Liver (tissue), 9 donors: ENCODE data around the gene NRSN2. TPM values are rescaled to one million over a fixed set of nuclear protein-coding genes. Genes with fewer than 3 reads are reported as not detected.
"Not testable (repeated sequence)": the region's sequence is repeated elsewhere in the genome, so short reads cannot be mapped to it uniquely, and the experiment has no call there.

Source experiments
- DNase-seq: peaks from one replicate; pipeline ENCODE4 v3.0.0-alpha.2; 2017; ENCODE audit warnings: low spot score
- H3K27ac ChIP-seq, 2 donors: one replicate each; pipeline ENCODE4 v1.7.0; 2013; ENCODE audit warnings: inconsistent platforms in 2 of 2, low read length in 2 of 2, control low read depth in 1 of 2, low read depth in 1 of 2, mild to moderate bottlenecking in 1 of 2
- H3K27me3 ChIP-seq, 4 donors: one replicate each; pipeline versions ENCODE4 v1.6.1 to v1.7.0; 2013; ENCODE audit warnings: low read length in 3 of 4, inconsistent platforms in 1 of 4, mild to moderate bottlenecking in 1 of 4, moderate library complexity in 1 of 4; ENCODE audit not compliant: control insufficient read depth in 4 of 4, insufficient read depth in 4 of 4
- H3K36me3 ChIP-seq, 4 donors: one replicate each; pipeline versions ENCODE4 v1.6.1 to v1.7.0; 2013; ENCODE audit warnings: low read length in 3 of 4, mild to moderate bottlenecking in 3 of 4, low read depth in 1 of 4, moderate library complexity in 1 of 4; ENCODE audit not compliant: control insufficient read depth in 4 of 4, insufficient read depth in 3 of 4
- H3K4me1 ChIP-seq, 4 donors: one replicate each; pipeline versions ENCODE4 v1.6.1 to v1.7.0; 2013; ENCODE audit warnings: low read length in 3 of 4, mild to moderate bottlenecking in 3 of 4, moderate library complexity in 1 of 4; ENCODE audit not compliant: control insufficient read depth in 4 of 4, insufficient read depth in 4 of 4
- H3K4me3 ChIP-seq, 3 donors: one replicate each; pipeline versions ENCODE4 v1.6.1 to v1.7.0; 2013; ENCODE audit warnings: low read length in 3 of 3, control low read depth in 1 of 3, low read depth in 1 of 3, mild to moderate bottlenecking in 1 of 3
- H3K9ac ChIP-seq, 2 donors: one replicate each; pipeline ENCODE4 v1.7.0; 2013; ENCODE audit warnings: low read length in 2 of 2, mild to moderate bottlenecking in 2 of 2, moderate library complexity in 2 of 2, control low read depth in 1 of 2, low read depth in 1 of 2
- H3K9me3 ChIP-seq, 4 donors: one replicate each; pipeline versions ENCODE4 v1.6.1 to v1.7.0; 2013; ENCODE audit warnings: low read length in 3 of 4; ENCODE audit not compliant: control insufficient read depth in 4 of 4
- EGR1 ChIP-seq, 2 donors: IDR thresholded peaks; 2 replicates each; pipeline ENCODE4 v1.6.1; 2016 to 2018; ENCODE audit warnings: antibody characterized with exemption in 2 of 2, low read depth in 2 of 2
- FOXA1 ChIP-seq: IDR thresholded peaks from 2 replicates; pipeline ENCODE4 v1.6.1; 2016; ENCODE audit warnings: antibody characterized with exemption
- FOXA2 ChIP-seq: IDR thresholded peaks from 2 replicates; pipeline ENCODE4 v1.6.1; 2016; ENCODE audit warnings: antibody characterized with exemption
- GABPA ChIP-seq, 2 donors: IDR thresholded peaks in 1 of 2; conservative IDR thresholded peaks in 1 of 2; 2 replicates each; pipeline ENCODE4 v1.6.1; 2016; ENCODE audit warnings: antibody characterized with exemption in 2 of 2, mild to moderate bottlenecking in 1 of 2, moderate library complexity in 1 of 2
- HNF4G ChIP-seq: IDR thresholded peaks from 2 replicates; pipeline ENCODE4 v1.6.1; 2016; ENCODE audit warnings: antibody characterized with exemption
- JUND ChIP-seq, 2 donors: IDR thresholded peaks; 2 replicates each; pipeline ENCODE4 v1.6.1; 2016; ENCODE audit warnings: antibody characterized with exemption in 2 of 2
- MAX ChIP-seq: IDR thresholded peaks from 2 replicates; pipeline ENCODE4 v1.6.1; 2016; ENCODE audit warnings: antibody characterized with exemption
- NR2F2 ChIP-seq: IDR thresholded peaks from 2 replicates; pipeline ENCODE4 v1.6.1; 2016; ENCODE audit warnings: antibody characterized with exemption
- RAD21 ChIP-seq, 2 donors: IDR thresholded peaks; 2 replicates each; pipeline ENCODE4 v1.6.1; 2016; ENCODE audit warnings: antibody characterized with exemption in 2 of 2, mild to moderate bottlenecking in 2 of 2
- RXRA ChIP-seq, 2 donors: IDR thresholded peaks; 2 replicates each; pipeline ENCODE4 v1.6.1; 2017 to 2018; ENCODE audit warnings: antibody characterized with exemption in 2 of 2, mild to moderate bottlenecking in 1 of 2
- SP1 ChIP-seq: IDR thresholded peaks from 2 replicates; pipeline ENCODE4 v1.6.1; 2018; ENCODE audit warnings: antibody characterized with exemption, mild to moderate bottlenecking
- TAF1 ChIP-seq: conservative IDR thresholded peaks from 2 replicates; pipeline ENCODE4 v1.6.1; 2016; ENCODE audit warnings: antibody characterized with exemption, mild to moderate bottlenecking
- YY1 ChIP-seq: IDR thresholded peaks from 2 replicates; pipeline ENCODE4 v1.6.1; 2016; ENCODE audit warnings: antibody characterized with exemption, mild to moderate bottlenecking
- WGBS: extraction: QIAGEN DNeasy Blood & Tissue Kit; methylation state at CpG from one replicate; pipeline ENCODE4 v1.1.7; 2013; 5-methylcytosine and 5-hydroxymethylcytosine counted together
- polyA plus RNA-seq, 2 donors: library from polyadenylated mRNA; stranded (reverse) in 1 of 2; unstranded in 1 of 2; fragments of 200-250 nt in 1 of 2; fragments of >200 nt in 1 of 2; fragmentation: Nextera tagmentation in 1 of 2; extraction: Ambion mirVana in 1 of 2; gene quantifications; one replicate each; pipeline versions ENCODE4 v1.2.1 to v1.2.3, GENCODE V29; 2013 to 2015
- total RNA-seq, 2 donors: library from RNA; depleted of rRNA; stranded (reverse); fragments of >200 nt; gene quantifications; one replicate each; pipeline ENCODE4 v1.2.3, GENCODE V29; 2014
- TF ChIP-seq, protein P1 (sequence below): fragments of 150-350 bp; IDR thresholded peaks from 2 replicates; pipeline ENCODE4 v1.5.1; 2017; ENCODE audit warnings: improper control_type of control experiment, low read depth, low read length; ENCODE audit not compliant: missing input control
- TF ChIP-seq, protein P2 (sequence below): IDR thresholded peaks from 2 replicates; pipeline ENCODE4 v1.6.1; 2016; ENCODE audit warnings: antibody characterized with exemption, mild to moderate bottlenecking
- TF ChIP-seq, protein P3 (sequence below): IDR thresholded peaks from 2 replicates; pipeline ENCODE4 v1.6.1; 2016; ENCODE audit warnings: antibody characterized with exemption
- donor health status: healthy.
- donor health status: healthy.
- donor health status: healthy.
- donor health status: healthy.
- donor health status: healthy.

Gene NRSN2
- total and polyA plus RNA-seq, 4 donors, result 1.9 to 12.0 (median 4.7) TPM

GRCh38 chr20:376089-376488 is 29.2 kb downstream of the NRSN2 start:
- Histone ChIP-seq H3K4me3 (no peak overlapping the region), H3K27me3 (no peaks in the 10 kb centered on the region), H3K9ac (no peak overlapping the region), H3K36me3 (no peaks in the 10 kb centered on the region), H3K9me3 (no peaks in the 10 kb centered on the region), H3K4me1 (peaks cover 11 to 21% (median 14%) of the 10 kb centered on the region in 4 donors), H3K27ac (no peak overlapping the region)
- no peak for DNase-seq
- TF ChIP-seq, protein P1, sequence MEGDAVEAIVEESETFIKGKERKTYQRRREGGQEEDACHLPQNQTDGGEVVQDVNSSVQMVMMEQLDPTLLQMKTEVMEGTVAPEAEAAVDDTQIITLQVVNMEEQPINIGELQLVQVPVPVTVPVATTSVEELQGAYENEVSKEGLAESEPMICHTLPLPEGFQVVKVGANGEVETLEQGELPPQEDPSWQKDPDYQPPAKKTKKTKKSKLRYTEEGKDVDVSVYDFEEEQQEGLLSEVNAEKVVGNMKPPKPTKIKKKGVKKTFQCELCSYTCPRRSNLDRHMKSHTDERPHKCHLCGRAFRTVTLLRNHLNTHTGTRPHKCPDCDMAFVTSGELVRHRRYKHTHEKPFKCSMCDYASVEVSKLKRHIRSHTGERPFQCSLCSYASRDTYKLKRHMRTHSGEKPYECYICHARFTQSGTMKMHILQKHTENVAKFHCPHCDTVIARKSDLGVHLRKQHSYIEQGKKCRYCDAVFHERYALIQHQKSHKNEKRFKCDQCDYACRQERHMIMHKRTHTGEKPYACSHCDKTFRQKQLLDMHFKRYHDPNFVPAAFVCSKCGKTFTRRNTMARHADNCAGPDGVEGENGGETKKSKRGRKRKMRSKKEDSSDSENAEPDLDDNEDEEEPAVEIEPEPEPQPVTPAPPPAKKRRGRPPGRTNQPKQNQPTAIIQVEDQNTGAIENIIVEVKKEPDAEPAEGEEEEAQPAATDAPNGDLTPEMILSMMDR, result no peak
- no peak for TF ChIP-seq YY1
- WGBS, result 56% methylated on average over 2 of the region's 2 CpGs

DNA sequence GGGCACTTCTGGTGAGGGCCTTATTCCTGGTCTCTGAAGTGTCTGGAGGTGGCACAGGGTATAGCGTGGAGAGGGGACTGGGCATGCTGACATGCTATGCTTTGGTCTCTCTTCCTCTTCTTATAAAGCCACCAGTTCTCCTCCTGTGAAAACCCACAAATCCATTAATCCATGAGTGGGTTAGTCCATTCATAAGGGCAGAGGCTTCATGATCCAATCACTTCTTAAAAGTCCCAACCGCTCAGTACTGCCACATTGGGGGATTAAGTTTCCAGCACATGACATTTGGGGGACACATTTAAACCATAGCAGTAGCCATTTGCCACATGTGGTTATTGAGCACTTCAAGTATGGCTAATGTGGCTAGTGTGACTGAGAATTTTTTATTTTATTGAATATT is 29.8 kb downstream of the NRSN2 start:
- Histone ChIP-seq H3K9me3 (no peaks in the 10 kb centered on the region), H3K36me3 (no peaks in the 10 kb centered on the region), H3K4me3 (no peak overlapping the region), H3K4me1 (peaks cover 5 to 14% (median 12%) of the 10 kb centered on the region in 4 donors), H3K27me3 (no peaks in the 10 kb centered on the region), H3K9ac (no peak overlapping the region), H3K27ac (no peak overlapping the region)
- WGBS, result 87% methylated on average over 2 of the region's 2 CpGs
- DNase-seq, result no peak
- TF ChIP-seq, protein P2, sequence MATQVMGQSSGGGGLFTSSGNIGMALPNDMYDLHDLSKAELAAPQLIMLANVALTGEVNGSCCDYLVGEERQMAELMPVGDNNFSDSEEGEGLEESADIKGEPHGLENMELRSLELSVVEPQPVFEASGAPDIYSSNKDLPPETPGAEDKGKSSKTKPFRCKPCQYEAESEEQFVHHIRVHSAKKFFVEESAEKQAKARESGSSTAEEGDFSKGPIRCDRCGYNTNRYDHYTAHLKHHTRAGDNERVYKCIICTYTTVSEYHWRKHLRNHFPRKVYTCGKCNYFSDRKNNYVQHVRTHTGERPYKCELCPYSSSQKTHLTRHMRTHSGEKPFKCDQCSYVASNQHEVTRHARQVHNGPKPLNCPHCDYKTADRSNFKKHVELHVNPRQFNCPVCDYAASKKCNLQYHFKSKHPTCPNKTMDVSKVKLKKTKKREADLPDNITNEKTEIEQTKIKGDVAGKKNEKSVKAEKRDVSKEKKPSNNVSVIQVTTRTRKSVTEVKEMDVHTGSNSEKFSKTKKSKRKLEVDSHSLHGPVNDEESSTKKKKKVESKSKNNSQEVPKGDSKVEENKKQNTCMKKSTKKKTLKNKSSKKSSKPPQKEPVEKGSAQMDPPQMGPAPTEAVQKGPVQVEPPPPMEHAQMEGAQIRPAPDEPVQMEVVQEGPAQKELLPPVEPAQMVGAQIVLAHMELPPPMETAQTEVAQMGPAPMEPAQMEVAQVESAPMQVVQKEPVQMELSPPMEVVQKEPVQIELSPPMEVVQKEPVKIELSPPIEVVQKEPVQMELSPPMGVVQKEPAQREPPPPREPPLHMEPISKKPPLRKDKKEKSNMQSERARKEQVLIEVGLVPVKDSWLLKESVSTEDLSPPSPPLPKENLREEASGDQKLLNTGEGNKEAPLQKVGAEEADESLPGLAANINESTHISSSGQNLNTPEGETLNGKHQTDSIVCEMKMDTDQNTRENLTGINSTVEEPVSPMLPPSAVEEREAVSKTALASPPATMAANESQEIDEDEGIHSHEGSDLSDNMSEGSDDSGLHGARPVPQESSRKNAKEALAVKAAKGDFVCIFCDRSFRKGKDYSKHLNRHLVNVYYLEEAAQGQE, result no peak
- TF ChIP-seq GABPA (IDR thresholded peaks at IDR 0.05 in 1 of 2, conservative IDR thresholded peaks at IDR 0.05 in 1 of 2) (no peak), NR2F2 (no peak), RAD21 (IDR thresholded peaks at IDR 0.05) (no peak), SP1 (no peak), TAF1 (no peak), JUND (IDR thresholded peaks at IDR 0.05) (no peak), HNF4G (no peak), MAX (no peak), FOXA2 (no peak), FOXA1 (no peak), RXRA (IDR thresholded peaks at IDR 0.05) (no peak), EGR1 (IDR thresholded peaks at IDR 0.05; ENCODE audit: low read depth in 2 of 2) (no peak), YY1 (no peak)
- TF ChIP-seq, protein P3, sequence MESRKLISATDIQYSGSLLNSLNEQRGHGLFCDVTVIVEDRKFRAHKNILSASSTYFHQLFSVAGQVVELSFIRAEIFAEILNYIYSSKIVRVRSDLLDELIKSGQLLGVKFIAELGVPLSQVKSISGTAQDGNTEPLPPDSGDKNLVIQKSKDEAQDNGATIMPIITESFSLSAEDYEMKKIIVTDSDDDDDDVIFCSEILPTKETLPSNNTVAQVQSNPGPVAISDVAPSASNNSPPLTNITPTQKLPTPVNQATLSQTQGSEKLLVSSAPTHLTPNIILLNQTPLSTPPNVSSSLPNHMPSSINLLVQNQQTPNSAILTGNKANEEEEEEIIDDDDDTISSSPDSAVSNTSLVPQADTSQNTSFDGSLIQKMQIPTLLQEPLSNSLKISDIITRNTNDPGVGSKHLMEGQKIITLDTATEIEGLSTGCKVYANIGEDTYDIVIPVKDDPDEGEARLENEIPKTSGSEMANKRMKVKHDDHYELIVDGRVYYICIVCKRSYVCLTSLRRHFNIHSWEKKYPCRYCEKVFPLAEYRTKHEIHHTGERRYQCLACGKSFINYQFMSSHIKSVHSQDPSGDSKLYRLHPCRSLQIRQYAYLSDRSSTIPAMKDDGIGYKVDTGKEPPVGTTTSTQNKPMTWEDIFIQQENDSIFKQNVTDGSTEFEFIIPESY, result no peak
- TF ChIP-seq, protein P1, result no peak

DNA sequence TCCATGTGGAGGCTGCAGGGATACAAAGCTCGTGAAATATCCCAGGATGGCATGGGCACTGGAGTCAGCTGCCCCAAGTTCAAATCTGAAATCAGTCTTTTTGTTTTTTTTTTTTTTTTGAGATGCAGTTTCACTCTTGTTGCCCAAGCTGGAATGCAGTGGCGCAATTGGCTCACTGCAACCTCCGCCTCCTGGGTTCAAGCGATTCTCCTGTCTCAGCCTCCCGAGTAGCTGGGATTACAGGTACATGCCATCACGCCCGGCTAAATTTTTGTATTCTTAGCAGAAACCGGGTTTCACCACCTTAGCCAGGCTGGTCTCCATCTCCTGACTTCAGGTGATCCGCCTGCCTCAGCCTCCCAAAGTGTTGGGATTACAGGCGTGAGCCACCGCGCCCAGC is 30.7 kb downstream of the NRSN2 start:
- not testable (repeated sequence) for H3K4me3 ChIP-seq, DNase-seq, H3K27me3 ChIP-seq, H3K36me3 ChIP-seq, H3K9ac ChIP-seq, H3K27ac ChIP-seq, H3K9me3 ChIP-seq
- 88% methylated on average over 12 of the region's 12 CpGs for WGBS
- peaks cover 0 to 12% (median 9%) of the 10 kb centered on the region in 4 donors for H3K4me1 ChIP-seq
